ENCODE results near the gene MAMDC4.

- TF ChIP-seq, protein P1, sequence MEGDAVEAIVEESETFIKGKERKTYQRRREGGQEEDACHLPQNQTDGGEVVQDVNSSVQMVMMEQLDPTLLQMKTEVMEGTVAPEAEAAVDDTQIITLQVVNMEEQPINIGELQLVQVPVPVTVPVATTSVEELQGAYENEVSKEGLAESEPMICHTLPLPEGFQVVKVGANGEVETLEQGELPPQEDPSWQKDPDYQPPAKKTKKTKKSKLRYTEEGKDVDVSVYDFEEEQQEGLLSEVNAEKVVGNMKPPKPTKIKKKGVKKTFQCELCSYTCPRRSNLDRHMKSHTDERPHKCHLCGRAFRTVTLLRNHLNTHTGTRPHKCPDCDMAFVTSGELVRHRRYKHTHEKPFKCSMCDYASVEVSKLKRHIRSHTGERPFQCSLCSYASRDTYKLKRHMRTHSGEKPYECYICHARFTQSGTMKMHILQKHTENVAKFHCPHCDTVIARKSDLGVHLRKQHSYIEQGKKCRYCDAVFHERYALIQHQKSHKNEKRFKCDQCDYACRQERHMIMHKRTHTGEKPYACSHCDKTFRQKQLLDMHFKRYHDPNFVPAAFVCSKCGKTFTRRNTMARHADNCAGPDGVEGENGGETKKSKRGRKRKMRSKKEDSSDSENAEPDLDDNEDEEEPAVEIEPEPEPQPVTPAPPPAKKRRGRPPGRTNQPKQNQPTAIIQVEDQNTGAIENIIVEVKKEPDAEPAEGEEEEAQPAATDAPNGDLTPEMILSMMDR (conservative IDR thresholded peaks at IDR 0.05; ENCODE audit: low read depth in 2 of 2) = no peak
- TF ChIP-seq POLR2AphosphoS5 (IDR thresholded peaks at IDR 0.05; ENCODE audit: low read depth) = no peak
- TF ChIP-seq EZH2 (IDR thresholded peaks at IDR 0.05; ENCODE audit: low read depth, unreplicated experiment) = no peak
- TF ChIP-seq EZH2phosphoT487 (IDR thresholded peaks at IDR 0.05; ENCODE audit: unreplicated experiment) = no peak
- TF ChIP-seq JUNB (IDR thresholded peaks at IDR 0.05; ENCODE audit: unreplicated experiment) = no peak
- TF ChIP-seq, protein P2, sequence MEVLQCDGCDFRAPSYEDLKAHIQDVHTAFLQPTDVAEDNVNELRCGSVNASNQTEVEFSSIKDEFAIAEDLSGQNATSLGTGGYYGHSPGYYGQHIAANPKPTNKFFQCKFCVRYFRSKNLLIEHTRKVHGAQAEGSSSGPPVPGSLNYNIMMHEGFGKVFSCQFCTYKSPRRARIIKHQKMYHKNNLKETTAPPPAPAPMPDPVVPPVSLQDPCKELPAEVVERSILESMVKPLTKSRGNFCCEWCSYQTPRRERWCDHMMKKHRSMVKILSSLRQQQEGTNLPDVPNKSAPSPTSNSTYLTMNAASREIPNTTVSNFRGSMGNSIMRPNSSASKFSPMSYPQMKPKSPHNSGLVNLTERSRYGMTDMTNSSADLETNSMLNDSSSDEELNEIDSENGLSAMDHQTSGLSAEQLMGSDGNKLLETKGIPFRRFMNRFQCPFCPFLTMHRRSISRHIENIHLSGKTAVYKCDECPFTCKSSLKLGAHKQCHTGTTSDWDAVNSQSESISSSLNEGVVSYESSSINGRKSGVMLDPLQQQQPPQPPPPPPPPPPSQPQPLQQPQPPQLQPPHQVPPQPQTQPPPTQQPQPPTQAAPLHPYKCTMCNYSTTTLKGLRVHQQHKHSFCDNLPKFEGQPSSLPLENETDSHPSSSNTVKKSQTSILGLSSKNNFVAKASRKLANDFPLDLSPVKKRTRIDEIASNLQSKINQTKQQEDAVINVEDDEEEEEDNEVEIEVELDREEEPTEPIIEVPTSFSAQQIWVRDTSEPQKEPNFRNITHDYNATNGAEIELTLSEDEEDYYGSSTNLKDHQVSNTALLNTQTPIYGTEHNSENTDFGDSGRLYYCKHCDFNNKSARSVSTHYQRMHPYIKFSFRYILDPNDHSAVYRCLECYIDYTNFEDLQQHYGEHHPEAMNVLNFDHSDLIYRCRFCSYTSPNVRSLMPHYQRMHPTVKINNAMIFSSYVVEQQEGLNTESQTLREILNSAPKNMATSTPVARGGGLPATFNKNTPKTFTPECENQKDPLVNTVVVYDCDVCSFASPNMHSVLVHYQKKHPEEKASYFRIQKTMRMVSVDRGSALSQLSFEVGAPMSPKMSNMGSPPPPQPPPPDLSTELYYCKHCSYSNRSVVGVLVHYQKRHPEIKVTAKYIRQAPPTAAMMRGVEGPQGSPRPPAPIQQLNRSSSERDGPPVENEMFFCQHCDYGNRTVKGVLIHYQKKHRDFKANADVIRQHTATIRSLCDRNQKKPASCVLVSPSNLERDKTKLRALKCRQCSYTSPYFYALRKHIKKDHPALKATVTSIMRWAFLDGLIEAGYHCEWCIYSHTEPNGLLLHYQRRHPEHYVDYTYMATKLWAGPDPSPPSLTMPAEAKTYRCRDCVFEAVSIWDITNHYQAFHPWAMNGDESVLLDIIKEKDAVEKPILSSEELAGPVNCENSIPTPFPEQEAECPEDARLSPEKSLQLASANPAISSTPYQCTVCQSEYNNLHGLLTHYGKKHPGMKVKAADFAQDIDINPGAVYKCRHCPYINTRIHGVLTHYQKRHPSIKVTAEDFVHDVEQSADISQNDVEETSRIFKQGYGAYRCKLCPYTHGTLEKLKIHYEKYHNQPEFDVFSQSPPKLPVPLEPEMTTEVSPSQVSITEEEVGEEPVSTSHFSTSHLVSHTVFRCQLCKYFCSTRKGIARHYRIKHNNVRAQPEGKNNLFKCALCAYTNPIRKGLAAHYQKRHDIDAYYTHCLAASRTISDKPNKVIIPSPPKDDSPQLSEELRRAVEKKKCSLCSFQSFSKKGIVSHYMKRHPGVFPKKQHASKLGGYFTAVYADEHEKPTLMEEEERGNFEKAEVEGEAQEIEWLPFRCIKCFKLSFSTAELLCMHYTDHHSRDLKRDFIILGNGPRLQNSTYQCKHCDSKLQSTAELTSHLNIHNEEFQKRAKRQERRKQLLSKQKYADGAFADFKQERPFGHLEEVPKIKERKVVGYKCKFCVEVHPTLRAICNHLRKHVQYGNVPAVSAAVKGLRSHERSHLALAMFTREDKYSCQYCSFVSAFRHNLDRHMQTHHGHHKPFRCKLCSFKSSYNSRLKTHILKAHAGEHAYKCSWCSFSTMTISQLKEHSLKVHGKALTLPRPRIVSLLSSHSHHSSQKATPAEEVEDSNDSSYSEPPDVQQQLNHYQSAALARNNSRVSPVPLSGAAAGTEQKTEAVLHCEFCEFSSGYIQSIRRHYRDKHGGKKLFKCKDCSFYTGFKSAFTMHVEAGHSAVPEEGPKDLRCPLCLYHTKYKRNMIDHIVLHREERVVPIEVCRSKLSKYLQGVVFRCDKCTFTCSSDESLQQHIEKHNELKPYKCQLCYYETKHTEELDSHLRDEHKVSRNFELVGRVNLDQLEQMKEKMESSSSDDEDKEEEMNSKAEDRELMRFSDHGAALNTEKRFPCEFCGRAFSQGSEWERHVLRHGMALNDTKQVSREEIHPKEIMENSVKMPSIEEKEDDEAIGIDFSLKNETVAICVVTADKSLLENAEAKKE (CRISPR knock-in tag; IDR thresholded peaks at IDR 0.05) = no peak
- TF ChIP-seq CREB1 (CRISPR knock-in tag; IDR thresholded peaks at IDR 0.05; ENCODE audit: low read depth) = no peak
- no peak for TF ChIP-seq ZNF331 (CRISPR knock-in tag; IDR thresholded peaks at IDR 0.05; ENCODE audit: low read depth)
- no peak for TF ChIP-seq REST (IDR thresholded peaks at IDR 0.05; ENCODE audit: unreplicated experiment)
- TF ChIP-seq ZNF114 (CRISPR knock-in tag; IDR thresholded peaks at IDR 0.05) = no peak
- TF ChIP-seq STAT1 (IDR thresholded peaks at IDR 0.05; ENCODE audit: unreplicated experiment) = no peak
- no peak for TF ChIP-seq ETS1 (IDR thresholded peaks at IDR 0.05)
- TF ChIP-seq NANOG (IDR thresholded peaks at IDR 0.05; ENCODE audit: borderline replicate concordance) = no peak
Measured at GRCh38 chr9:136806631-136807201, 45.4 kb upstream of the MAMDC4 start.

Measured in GM23338 (cell line).